HepG2 (cell line): Measurements from ENCODE around the gene FXYD1. TPM values are rescaled to one million over a fixed set of nuclear protein-coding genes. Genes with fewer than 3 reads are reported as not detected.

Experiments
- E2F5 ChIP-seq: sonication (generic); formaldehyde crosslinking; conservative IDR thresholded peaks from 2 replicates; pipeline ENCODE4 v1.4.0; 2020; ENCODE audit warnings: missing genetic modification reagents
- ELF1 ChIP-seq: sonication (generic); formaldehyde crosslinking; IDR thresholded peaks from 2 replicates; pipeline ENCODE4 v1.4.0; 2020; ENCODE audit warnings: missing genetic modification reagents
- ETV5 ChIP-seq: IDR thresholded peaks from 2 replicates; pipeline ENCODE4 v1.6.1; 2018; ENCODE audit warnings: missing biosample characterization, missing genetic modification reagents, inconsistent platforms, borderline replicate concordance
- FOSL1 ChIP-seq: sonication (generic); formaldehyde crosslinking; IDR thresholded peaks from 2 replicates; pipeline ENCODE4 v1.9.0; 2021; ENCODE audit warnings: missing genetic modification reagents, borderline replicate concordance
- FOXC1 ChIP-seq: sonication (generic); formaldehyde crosslinking; IDR thresholded peaks from 2 replicates; pipeline ENCODE4 v1.8.0; 2022; ENCODE audit warnings: mild to moderate bottlenecking, missing genetic modification reagents, borderline replicate concordance
- FOXP1 ChIP-seq, 2 experiments: fragments of 450-650 bp in 1 of 2; IDR thresholded peaks; 2 replicates each; pipeline ENCODE4 v1.6.1; 2017 to 2018; ENCODE audit warnings: antibody characterized with exemption in 1 of 2
- GPN1 ChIP-seq: sonication (generic); formaldehyde crosslinking; IDR thresholded peaks from 2 replicates; pipeline ENCODE4 v1.5.1; 2020; ENCODE audit warnings: missing genetic modification reagents, borderline replicate concordance
- HIVEP1 ChIP-seq: sonication (generic); formaldehyde crosslinking; IDR thresholded peaks from 2 replicates; pipeline ENCODE4 v1.4.0; 2020; ENCODE audit warnings: mild to moderate bottlenecking, missing genetic modification reagents
- NBN ChIP-seq: fragments of 450-650 bp; conservative IDR thresholded peaks from 2 replicates; pipeline ENCODE4 v1.6.1; 2017
- NR2F1 ChIP-seq, 2 experiments: fragments of 450-650 bp in 1 of 2; formaldehyde crosslinking in 1 of 2; IDR thresholded peaks; 2 replicates each; pipeline versions ENCODE4 v1.5.0 to v1.6.1; 2016 to 2020; ENCODE audit warnings: mild to moderate bottlenecking in 1 of 2, missing compliant biosample characterization in 1 of 2, missing genetic modification reagents in 1 of 2, moderate library complexity in 1 of 2
- PLSCR1 ChIP-seq: sonication (generic); formaldehyde crosslinking; IDR thresholded peaks from 2 replicates; pipeline ENCODE4 v1.5.0; 2020; ENCODE audit warnings: missing genetic modification reagents, mild to moderate bottlenecking, borderline replicate concordance
- RCOR2 ChIP-seq: IDR thresholded peaks from 2 replicates; pipeline ENCODE4 v1.6.1; 2016; ENCODE audit warnings: missing biosample characterization, missing genetic modification reagents
- SMAD1 ChIP-seq: sonication (generic); formaldehyde crosslinking; IDR thresholded peaks from 2 replicates; pipeline ENCODE4 v1.4.0; 2020; ENCODE audit warnings: missing genetic modification reagents, low read depth, mild to moderate bottlenecking, borderline replicate concordance
- SP1 ChIP-seq, 2 experiments: fragments of 450-650 bp in 1 of 2; sonication (generic) in 1 of 2; formaldehyde crosslinking in 1 of 2; IDR thresholded peaks; 2 replicates each; pipeline versions ENCODE4 v1.4.0 to v1.6.1; 2016 to 2020; ENCODE audit warnings: missing genetic modification reagents in 1 of 2
- SP5 ChIP-seq: IDR thresholded peaks from 2 replicates; pipeline ENCODE4 v1.6.1; 2016; ENCODE audit warnings: low read depth, borderline replicate concordance
- SSRP1 ChIP-seq: IDR thresholded peaks from 2 replicates; pipeline ENCODE4 v1.6.1; 2016; ENCODE audit warnings: control low read depth
- ZBTB39 ChIP-seq: sonication (generic); formaldehyde crosslinking; IDR thresholded peaks from 2 replicates; pipeline ENCODE4 v1.5.0; 2020; ENCODE audit warnings: missing genetic modification reagents
- ZFP62 ChIP-seq: sonication (generic); formaldehyde crosslinking; IDR thresholded peaks from 2 replicates; pipeline ENCODE4 v1.4.0; 2020; ENCODE audit warnings: missing genetic modification reagents
- ZNF224 ChIP-seq: sonication (generic); formaldehyde crosslinking; IDR thresholded peaks from 2 replicates; pipeline ENCODE4 v1.5.0; 2020; ENCODE audit warnings: mild to moderate bottlenecking, missing genetic modification reagents
- ZNF619 ChIP-seq: sonication (generic); formaldehyde crosslinking; IDR thresholded peaks from 2 replicates; pipeline ENCODE4 v1.4.0; 2020; ENCODE audit warnings: mild to moderate bottlenecking, missing genetic modification reagents
- ZNF670 ChIP-seq: sonication (generic); formaldehyde crosslinking; IDR thresholded peaks from 2 replicates; pipeline ENCODE4 v1.8.0; 2022; ENCODE audit warnings: mild to moderate bottlenecking, missing genetic modification reagents, borderline replicate concordance
- polyA plus RNA-seq, 8 experiments: library from polyadenylated mRNA; depleted of rRNA in 3 of 8; stranded (reverse) in 7 of 8; unstranded in 1 of 8; fragments of >200 nt; fragmentation: Illumina TruSeq in 4 of 8; extraction: Trizol in 4 of 8; gene quantifications; 2 replicates each; pipeline versions ENCODE4 v1.2.1 to v1.2.3, GENCODE V29; 2011 to 2016; ENCODE audit warnings: low read depth in 4 of 8, missing spikeins in 1 of 8, mixed read lengths in 1 of 8; ENCODE audit not compliant: insufficient read depth in 1 of 8
- total RNA-seq, 5 experiments: library from RNA; depleted of rRNA; stranded (reverse); fragments of >200 nt; fragmentation: Illumina TruSeq; extraction: Trizol; gene quantifications; 2 replicates each; pipeline ENCODE4 v1.2.3, GENCODE V29; 2016; ENCODE audit warnings: low read depth in 1 of 5
- TF ChIP-seq, protein P1 (sequence below): sonication (generic); formaldehyde crosslinking; IDR thresholded peaks from 2 replicates; pipeline ENCODE4 v1.4.0; 2020; ENCODE audit warnings: low read depth, mild to moderate bottlenecking, missing genetic modification reagents
- TF ChIP-seq, protein P2 (sequence below): sonication (generic); formaldehyde crosslinking; IDR thresholded peaks from 2 replicates; pipeline ENCODE4 v1.9.0; 2021; ENCODE audit warnings: missing genetic modification reagents, mild to moderate bottlenecking, borderline replicate concordance
- TF ChIP-seq, protein P3 (sequence below): sonication (generic); formaldehyde crosslinking; conservative IDR thresholded peaks from 2 replicates; pipeline ENCODE4 v1.8.0; 2022; ENCODE audit warnings: mild to moderate bottlenecking, moderate library complexity, missing genetic modification reagents

The FXYD1 gene
- total and polyA plus RNA-seq, 2 of the 13 experiments (the other 11 are each of a cell fraction or from before 2014, with no cell fraction given) = 31.2 TPM; not detected in 1

- TF ChIP-seq E2F5 (CRISPR knock-in tag) (no peak), PLSCR1 (CRISPR knock-in tag) (no peak), NR2F1 (CRISPR knock-in tag; IDR thresholded peaks at IDR 0.05) (no peak), SP1 (IDR thresholded peaks at IDR 0.05) (no peak), SP1 (CRISPR knock-in tag; IDR thresholded peaks at IDR 0.05) (peak; percentile 47; the same call in 1 of the 2 replicates), ZNF670 (CRISPR knock-in tag) (no peak), ZNF619 (CRISPR knock-in tag) (no peak), FOSL1 (CRISPR knock-in tag) (0 out of 2 replicates have a peak, but pooled peaks have one; percentile 15), ZFP62 (CRISPR knock-in tag) (no peak), SSRP1 (CRISPR knock-in tag) (no peak), FOXP1 (IDR thresholded peaks at IDR 0.05) (no peak), FOXP1 (CRISPR knock-in tag; IDR thresholded peaks at IDR 0.05) (peak; percentile 52), ETV5 (CRISPR knock-in tag) (peak; percentile 59; the same call in 1 of the 2 replicates), ZNF224 (CRISPR knock-in tag) (no peak), RCOR2 (peak; percentile 65; the same call in 1 of the 2 replicates), SP5 (CRISPR knock-in tag) (peak; percentile 93), ZBTB39 (CRISPR knock-in tag) (no peak), ELF1 (CRISPR knock-in tag) (peak; percentile 49; the same call in 1 of the 2 replicates), SMAD1 (CRISPR knock-in tag) (no peak), HIVEP1 (CRISPR knock-in tag) (no peak), FOXC1 (CRISPR knock-in tag) (no peak), GPN1 (CRISPR knock-in tag) (no peak), NBN (no peak)
- TF ChIP-seq, protein P1, sequence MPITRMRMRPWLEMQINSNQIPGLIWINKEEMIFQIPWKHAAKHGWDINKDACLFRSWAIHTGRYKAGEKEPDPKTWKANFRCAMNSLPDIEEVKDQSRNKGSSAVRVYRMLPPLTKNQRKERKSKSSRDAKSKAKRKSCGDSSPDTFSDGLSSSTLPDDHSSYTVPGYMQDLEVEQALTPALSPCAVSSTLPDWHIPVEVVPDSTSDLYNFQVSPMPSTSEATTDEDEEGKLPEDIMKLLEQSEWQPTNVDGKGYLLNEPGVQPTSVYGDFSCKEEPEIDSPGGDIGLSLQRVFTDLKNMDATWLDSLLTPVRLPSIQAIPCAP (CRISPR knock-in tag) = no peak
- TF ChIP-seq, protein P2, sequence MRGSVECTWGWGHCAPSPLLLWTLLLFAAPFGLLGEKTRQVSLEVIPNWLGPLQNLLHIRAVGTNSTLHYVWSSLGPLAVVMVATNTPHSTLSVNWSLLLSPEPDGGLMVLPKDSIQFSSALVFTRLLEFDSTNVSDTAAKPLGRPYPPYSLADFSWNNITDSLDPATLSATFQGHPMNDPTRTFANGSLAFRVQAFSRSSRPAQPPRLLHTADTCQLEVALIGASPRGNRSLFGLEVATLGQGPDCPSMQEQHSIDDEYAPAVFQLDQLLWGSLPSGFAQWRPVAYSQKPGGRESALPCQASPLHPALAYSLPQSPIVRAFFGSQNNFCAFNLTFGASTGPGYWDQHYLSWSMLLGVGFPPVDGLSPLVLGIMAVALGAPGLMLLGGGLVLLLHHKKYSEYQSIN (CRISPR knock-in tag) = no peak
- TF ChIP-seq, protein P3, sequence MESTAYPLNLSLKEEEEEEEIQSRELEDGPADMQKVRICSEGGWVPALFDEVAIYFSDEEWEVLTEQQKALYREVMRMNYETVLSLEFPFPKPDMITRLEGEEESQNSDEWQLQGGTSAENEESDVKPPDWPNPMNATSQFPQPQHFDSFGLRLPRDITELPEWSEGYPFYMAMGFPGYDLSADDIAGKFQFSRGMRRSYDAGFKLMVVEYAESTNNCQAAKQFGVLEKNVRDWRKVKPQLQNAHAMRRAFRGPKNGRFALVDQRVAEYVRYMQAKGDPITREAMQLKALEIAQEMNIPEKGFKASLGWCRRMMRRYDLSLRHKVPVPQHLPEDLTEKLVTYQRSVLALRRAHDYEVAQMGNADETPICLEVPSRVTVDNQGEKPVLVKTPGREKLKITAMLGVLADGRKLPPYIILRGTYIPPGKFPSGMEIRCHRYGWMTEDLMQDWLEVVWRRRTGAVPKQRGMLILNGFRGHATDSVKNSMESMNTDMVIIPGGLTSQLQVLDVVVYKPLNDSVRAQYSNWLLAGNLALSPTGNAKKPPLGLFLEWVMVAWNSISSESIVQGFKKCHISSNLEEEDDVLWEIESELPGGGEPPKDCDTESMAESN (CRISPR knock-in tag) = no peak
Measured at GRCh38 chr19:35107545-35107944, 31.1 kb upstream of the FXYD1 start (continued).
